Colonic mucosa (tissue), 4 donors: ENCODE data around the gene RBMS2. TPM values are rescaled to one million over a fixed set of nuclear protein-coding genes. Genes with fewer than 3 reads are reported as not detected.

ENCODE experiments used
- DNase-seq: peaks from one replicate; pipeline ENCODE4 v3.0.0-alpha.2; 2020
- H3K27ac ChIP-seq: fragments of 200-600 bp; one replicate; pipeline ENCODE4 v1.8.0; 2021
- H3K27me3 ChIP-seq: fragments of 200-600 bp; one replicate; pipeline ENCODE4 v1.8.0; 2021
- H3K36me3 ChIP-seq: fragments of 200-600 bp; one replicate; pipeline ENCODE4 v1.8.0; 2021
- H3K4me1 ChIP-seq: fragments of 200-600 bp; one replicate; pipeline ENCODE4 v1.8.0; 2021; ENCODE audit warnings: mild to moderate bottlenecking
- H3K4me3 ChIP-seq: fragments of 200-600 bp; one replicate; pipeline ENCODE4 v1.8.0; 2021
- H3K9ac ChIP-seq, 2 donors: one replicate each; pipeline ENCODE4 v1.7.0; 2013; ENCODE audit warnings: control low read depth in 2 of 2, low read depth in 2 of 2, low read length in 2 of 2
- H3K9me3 ChIP-seq: fragments of 200-600 bp; one replicate; pipeline ENCODE4 v1.8.0; 2021
- CTCF ChIP-seq: fragments of 200-600 bp; IDR thresholded peaks from one replicate; pipeline ENCODE4 v1.8.0; 2022; ENCODE audit warnings: antibody characterized with exemption, mild to moderate bottlenecking
- intact Hi-C: fragments of 100-400 bp; cut with DNase I; formaldehyde crosslinking; loops from one replicate; pipeline ENCODE4 v1.14.1; 2022
- total RNA-seq, 2 donors: library from RNA; stranded (reverse); fragmentation: NEBNext Ultra II Directional in 1 of 2; extraction: Animal tissue kit (Norgen Biotek cat#: 25700) in 1 of 2; gene quantifications; one replicate each; pipeline ENCODE4 v1.2.1, GENCODE V29; 2021
- donor health status: healthy.
- donor health status: DM: no; HTN: no; CAD: no.
- donor health status: DM: no; HTN: no; CAD: no.

The RBMS2 gene
- total RNA-seq, 2 donors from 2014 or later = 16.8 to 42.7 TPM

GRCh38 chr12:56521209-56521589, 421 bp upstream of the RBMS2 start:
- no peak for DNase-seq
- no peak for TF ChIP-seq CTCF
- no peaks in the 10 kb centered on the region for H3K36me3 ChIP-seq
- no peaks in the 10 kb centered on the region for H3K27me3 ChIP-seq
- H3K9ac ChIP-seq = peak overlapping the region in 1 of 2 donors; percentile 76
- intact Hi-C loops = no loop called here
- no peaks in the 10 kb centered on the region for H3K4me1 ChIP-seq
- H3K9me3 ChIP-seq = no peaks in the 10 kb centered on the region
- no peak overlapping the region for H3K4me3 ChIP-seq
- H3K27ac ChIP-seq = peak overlapping the region; percentile 77

DNA sequence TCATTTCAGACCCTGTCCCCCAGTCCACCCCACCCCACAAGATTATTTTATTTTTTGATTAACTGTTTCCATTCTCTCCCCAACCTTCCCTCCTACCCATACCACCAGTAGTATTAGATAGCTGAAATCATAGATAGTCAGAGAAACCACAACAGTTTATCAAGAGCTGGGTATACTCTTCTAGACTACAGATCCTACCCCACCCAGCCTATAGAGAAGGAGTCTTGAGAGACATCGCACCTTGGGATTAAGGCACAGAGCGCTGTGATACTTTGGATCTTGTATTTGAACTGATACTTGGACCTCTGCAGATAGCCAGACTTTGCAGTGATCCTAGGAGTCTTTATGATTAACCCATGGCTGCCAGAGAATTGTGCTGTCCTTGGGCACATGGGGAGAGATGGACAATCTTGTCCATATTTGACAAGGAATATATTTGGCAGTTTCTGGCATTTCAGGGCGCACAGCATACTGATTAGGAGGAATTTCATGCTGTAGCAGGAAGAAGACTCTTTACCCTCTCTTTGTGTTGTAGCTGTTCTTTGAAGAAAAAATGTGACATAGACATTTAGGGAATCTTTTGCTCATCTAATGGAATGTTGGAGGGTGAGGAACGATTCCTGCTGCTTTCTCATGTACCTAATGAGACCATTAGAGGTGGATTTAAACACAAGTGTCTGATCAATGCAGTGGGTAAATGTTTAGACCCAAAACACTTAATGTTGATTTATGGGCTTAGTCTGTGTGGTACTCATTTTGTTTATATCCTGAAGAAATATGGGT, 982 bp downstream of the RBMS2 start:
- no peak for DNase-seq
- peak overlapping the region; percentile 77 for H3K27ac ChIP-seq
- no peaks in the 10 kb centered on the region for H3K36me3 ChIP-seq
- H3K4me1 ChIP-seq = peaks cover 4% of the 10 kb centered on the region
- no peaks in the 10 kb centered on the region for H3K9me3 ChIP-seq
- no peak for TF ChIP-seq CTCF
- H3K9ac ChIP-seq = peak overlapping the region; percentile 44 to 76
- intact Hi-C loops = no loop called here
- no peaks in the 10 kb centered on the region for H3K27me3 ChIP-seq
- peak overlapping the region; percentile 43 for H3K4me3 ChIP-seq

GRCh38 chr12:56528846-56529245, 7.2 kb downstream of the RBMS2 start:
- Histone ChIP-seq H3K27me3 (no peaks in the 10 kb centered on the region), H3K4me3 (no peak overlapping the region), H3K4me1 (peaks cover 4% of the 10 kb centered on the region), H3K9ac (no peak overlapping the region), H3K36me3 (no peaks in the 10 kb centered on the region), H3K9me3 (no peaks in the 10 kb centered on the region), H3K27ac (no peak overlapping the region)
- intact Hi-C loops = no loop called here
- TF ChIP-seq CTCF = no peak
- no peak for DNase-seq

DNA sequence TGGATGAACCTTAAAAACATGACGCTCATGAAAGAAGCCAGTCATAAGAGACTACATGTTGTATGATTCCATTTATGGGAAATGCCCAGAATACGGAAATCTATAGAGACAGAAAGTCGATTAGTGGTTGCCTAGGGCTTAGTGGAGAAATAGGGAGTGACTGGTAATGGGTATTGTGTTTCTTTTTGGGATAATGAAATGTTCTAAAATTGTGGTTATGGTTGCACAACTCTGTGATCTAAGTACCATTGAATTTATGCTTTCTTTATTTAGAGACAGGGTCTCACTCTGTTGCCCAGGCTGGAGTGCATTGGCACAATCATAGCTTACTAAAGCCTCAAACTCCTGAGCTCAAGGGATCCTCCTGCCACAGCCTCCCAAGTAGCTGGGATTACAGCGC, 8.0 kb downstream of the RBMS2 start:
- H3K9ac ChIP-seq = no peak overlapping the region
- H3K27me3 ChIP-seq = no peaks in the 10 kb centered on the region
- TF ChIP-seq CTCF = no peak
- intact Hi-C loops = no loop called here
- H3K27ac ChIP-seq = no peak overlapping the region
- H3K36me3 ChIP-seq = no peaks in the 10 kb centered on the region
- no peak overlapping the region for H3K4me3 ChIP-seq
- no peaks in the 10 kb centered on the region for H3K9me3 ChIP-seq
- DNase-seq = no peak
- H3K4me1 ChIP-seq = peaks cover 4% of the 10 kb centered on the region

- H3K4me1 ChIP-seq = peaks cover 4% of the 10 kb centered on the region
- H3K4me3 ChIP-seq = no peak overlapping the region
- no peak overlapping the region for H3K27ac ChIP-seq
- no peaks in the 10 kb centered on the region for H3K9me3 ChIP-seq
- intact Hi-C loops = no loop called here
- no peaks in the 10 kb centered on the region for H3K36me3 ChIP-seq
- TF ChIP-seq CTCF = no peak
- no peaks in the 10 kb centered on the region for H3K27me3 ChIP-seq
- H3K9ac ChIP-seq = no peak overlapping the region
- DNase-seq = no peak
Observed at GRCh38 chr12:56530390-56531055, 8.9 kb downstream of the RBMS2 start.
